B cell (primary cell): ENCODE data around the gene RUSF1.
"Not testable (repeated sequence)": the region's sequence is repeated elsewhere in the genome, so short reads cannot be mapped to it uniquely, and the experiment has no call there.

ENCODE experiments used
- CTCF ChIP-seq: fragments of 200-600 bp; IDR thresholded peaks from one replicate; pipeline ENCODE4 v1.8.0; 2022; ENCODE audit warnings: antibody characterized with exemption, mild to moderate bottlenecking
- EZH2 ChIP-seq: IDR thresholded peaks from 2 replicates; pipeline ENCODE4 v1.6.1; 2012; ENCODE audit warnings: borderline replicate concordance, low read depth, mild to moderate bottlenecking, moderate library complexity, low read length; ENCODE audit not compliant: insufficient read depth, poor library complexity, severe bottlenecking

- TF ChIP-seq CTCF, EZH2: not testable (repeated sequence)
These were observed 15.6 kb upstream of the RUSF1 start for GRCh38 chr16:31523768-31524167.
